Measurements from ENCODE around the gene ZNF581.

ZNF581 gene

GRCh38 chr19:55661826-55662225, 18.4 kb downstream of the ZNF581 start:
- FAIRE-seq = no peak
- TF ChIP-seq CTCF (IDR thresholded peaks at IDR 0.05; ENCODE audit: insufficient read depth, missing control alignments) = no peak
- DNase-seq (ENCODE audit: insufficient read length, low spot score) = no peak

DNA sequence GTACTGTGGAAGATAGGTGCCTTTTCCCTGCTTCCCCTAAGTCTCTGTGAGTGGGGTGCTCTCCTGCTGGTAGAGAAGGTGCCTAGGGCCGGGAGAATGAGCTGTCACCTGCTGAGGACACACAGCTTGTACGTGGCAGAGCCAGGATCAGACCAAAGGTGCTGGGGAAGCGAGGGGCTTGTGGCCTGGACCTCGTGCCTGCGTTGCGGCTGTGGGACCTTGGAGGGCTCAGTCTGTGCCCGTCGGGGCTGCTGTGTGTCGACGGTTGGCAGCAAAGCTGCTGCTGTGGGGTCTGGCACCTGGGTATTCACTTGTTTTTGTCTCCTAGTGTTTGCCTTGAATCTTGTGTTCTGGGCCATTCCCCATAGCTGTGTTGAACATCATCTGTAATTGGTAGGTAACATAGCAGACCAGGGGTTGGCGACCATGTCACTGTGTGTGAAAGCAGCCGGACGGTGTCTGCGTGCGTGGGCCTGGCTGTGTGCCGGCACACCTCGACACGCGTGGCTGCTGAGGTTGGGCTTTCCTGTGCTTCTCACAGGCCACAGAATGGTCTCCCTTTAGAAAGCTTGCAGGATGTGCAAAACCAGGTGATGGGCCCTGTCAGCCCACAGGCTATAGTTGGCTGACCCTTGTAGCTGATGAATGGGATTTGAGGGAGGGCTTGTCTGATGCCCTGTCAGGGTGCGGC, 20.5 kb downstream of the ZNF581 start:
- no peak for FAIRE-seq
- TF ChIP-seq CTCF (IDR thresholded peaks at IDR 0.05; ENCODE audit: insufficient read depth, missing control alignments) = no peak
- DNase-seq (ENCODE audit: insufficient read length, low spot score) = no peak

DNA sequence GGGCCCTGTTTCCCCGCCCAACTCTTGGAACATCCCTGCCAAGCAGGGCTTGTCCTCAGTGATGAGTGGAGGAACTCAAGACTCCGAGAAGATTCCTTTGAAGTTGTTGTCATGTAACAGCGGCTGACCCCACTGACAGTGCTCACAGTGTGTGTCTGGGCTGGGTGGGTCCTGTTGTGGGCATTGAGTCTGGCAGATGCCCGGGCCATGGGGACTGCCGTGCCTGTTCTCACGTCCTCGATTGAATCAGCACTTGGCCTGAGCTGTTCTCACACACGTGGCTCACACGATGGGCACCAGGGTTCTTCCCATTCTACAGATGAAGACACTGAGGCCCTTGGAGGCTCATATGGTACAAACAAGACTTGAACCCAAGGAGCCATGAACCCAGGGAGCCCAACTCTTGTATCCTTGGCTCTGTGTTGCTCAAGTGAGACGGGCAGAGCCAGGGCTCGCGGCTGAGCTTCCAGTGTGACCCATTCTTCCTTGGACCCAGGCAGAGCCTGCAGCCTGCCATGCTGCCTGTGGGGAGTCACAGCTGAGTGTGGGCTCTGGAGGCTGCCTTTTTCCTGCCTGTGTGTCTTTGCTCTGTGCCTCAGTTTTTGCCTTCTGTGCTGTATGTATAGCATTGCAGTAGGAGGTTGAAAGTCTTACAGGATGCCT, 23.0 kb downstream of the ZNF581 start:
- no peak for FAIRE-seq
- no peak for TF ChIP-seq CTCF (IDR thresholded peaks at IDR 0.05; ENCODE audit: insufficient read depth, missing control alignments)
- DNase-seq (ENCODE audit: insufficient read length, low spot score) = no peak

- TF ChIP-seq CTCF (IDR thresholded peaks at IDR 0.05; ENCODE audit: insufficient read depth, missing control alignments) = no peak
- FAIRE-seq (no peak), DNase-seq (ENCODE audit: insufficient read length, low spot score) (no peak)
Measured at GRCh38 chr19:55667006-55667381, 23.5 kb downstream of the ZNF581 start.

- no peak for TF ChIP-seq CTCF (IDR thresholded peaks at IDR 0.05; ENCODE audit: insufficient read depth, missing control alignments)
- FAIRE-seq (no peak), DNase-seq (ENCODE audit: insufficient read length, low spot score) (no peak)
Measured at GRCh38 chr19:55667511-55667910, 24.1 kb downstream of the ZNF581 start.

DNA sequence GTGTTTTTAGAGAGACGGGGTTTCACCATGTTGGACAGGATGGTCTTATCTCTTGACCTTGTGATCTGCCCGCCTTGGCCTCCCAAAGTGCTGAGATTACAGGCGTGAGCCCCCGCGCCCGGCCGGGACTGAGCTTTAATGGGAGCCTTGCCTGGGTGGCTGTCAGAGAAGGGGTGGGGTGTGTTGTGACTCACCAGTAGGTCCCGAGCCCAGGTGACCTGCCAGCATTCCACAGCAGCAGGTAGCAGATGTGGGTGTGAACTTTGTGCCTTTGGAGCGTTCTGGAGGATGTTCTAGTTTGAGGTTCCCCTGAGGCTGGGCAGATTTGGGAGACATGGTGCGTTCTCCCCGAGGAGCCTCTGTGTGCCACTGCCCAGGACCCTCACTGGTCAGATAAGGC, 24.5 kb downstream of the ZNF581 start:
- DNase-seq (ENCODE audit: insufficient read length, low spot score) (no peak), FAIRE-seq (no peak)
- no peak for TF ChIP-seq CTCF (IDR thresholded peaks at IDR 0.05; ENCODE audit: insufficient read depth, missing control alignments)

Data from D721Med (cell line).